ENCODE results near the gene IL18R1. TPM values are rescaled to one million over a fixed set of nuclear protein-coding genes. Genes with fewer than 3 reads are reported as not detected.
A peak's percentile ranks its signal among the peaks of the same experiment; 100 is the strongest.

Gene IL18R1
- total RNA-seq, 1 donor from 2014 or later: 5.3 TPM

GRCh38 chr2:102385522-102385921, 29.9 kb downstream of the IL18R1 start:
- Histone ChIP-seq H3K4me3 (ENCODE audit: low read depth, low read length) (no peak overlapping the region), H3K27me3 (ENCODE audit: control insufficient read depth, insufficient read depth, low read length) (no peaks in the 10 kb centered on the region), H3K36me3 (ENCODE audit: control insufficient read depth, insufficient read depth, low read length) (no peaks in the 10 kb centered on the region)
- peak; percentile 56 for DNase-seq (ENCODE audit: low read depth)
- TF ChIP-seq, protein P1, sequence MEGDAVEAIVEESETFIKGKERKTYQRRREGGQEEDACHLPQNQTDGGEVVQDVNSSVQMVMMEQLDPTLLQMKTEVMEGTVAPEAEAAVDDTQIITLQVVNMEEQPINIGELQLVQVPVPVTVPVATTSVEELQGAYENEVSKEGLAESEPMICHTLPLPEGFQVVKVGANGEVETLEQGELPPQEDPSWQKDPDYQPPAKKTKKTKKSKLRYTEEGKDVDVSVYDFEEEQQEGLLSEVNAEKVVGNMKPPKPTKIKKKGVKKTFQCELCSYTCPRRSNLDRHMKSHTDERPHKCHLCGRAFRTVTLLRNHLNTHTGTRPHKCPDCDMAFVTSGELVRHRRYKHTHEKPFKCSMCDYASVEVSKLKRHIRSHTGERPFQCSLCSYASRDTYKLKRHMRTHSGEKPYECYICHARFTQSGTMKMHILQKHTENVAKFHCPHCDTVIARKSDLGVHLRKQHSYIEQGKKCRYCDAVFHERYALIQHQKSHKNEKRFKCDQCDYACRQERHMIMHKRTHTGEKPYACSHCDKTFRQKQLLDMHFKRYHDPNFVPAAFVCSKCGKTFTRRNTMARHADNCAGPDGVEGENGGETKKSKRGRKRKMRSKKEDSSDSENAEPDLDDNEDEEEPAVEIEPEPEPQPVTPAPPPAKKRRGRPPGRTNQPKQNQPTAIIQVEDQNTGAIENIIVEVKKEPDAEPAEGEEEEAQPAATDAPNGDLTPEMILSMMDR (IDR thresholded peaks at IDR 0.05; ENCODE audit: insufficient read depth, low read length, severe bottlenecking): no peak
- no peak for FAIRE-seq

DNA sequence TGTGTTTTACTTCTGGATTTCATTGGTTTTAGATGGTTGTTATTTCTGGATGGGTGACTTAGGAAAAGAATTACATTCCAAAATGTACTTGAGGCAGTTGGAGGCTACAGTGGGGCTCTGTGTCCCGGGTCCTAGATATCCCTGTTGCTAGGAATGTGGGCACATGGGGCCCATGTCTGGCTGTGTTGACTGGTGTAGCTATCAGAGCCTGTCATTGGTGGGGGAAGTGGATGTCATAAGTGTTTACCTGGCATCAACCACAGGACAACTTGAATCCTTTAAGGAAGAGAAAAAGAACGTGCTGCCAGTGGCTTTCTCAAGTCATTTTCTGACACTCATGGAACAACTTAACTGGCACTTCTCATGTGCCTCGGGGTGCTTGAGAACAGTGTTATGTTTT, 30.4 kb downstream of the IL18R1 start:
- no peaks in the 10 kb centered on the region for H3K36me3 ChIP-seq (ENCODE audit: control insufficient read depth, insufficient read depth, low read length)

GRCh38 chr2:102386867-102387541, 31.4 kb downstream of the IL18R1 start:
- DNase-seq (ENCODE audit: low read depth) (no peak), FAIRE-seq (no peak)
- H3K4me3 ChIP-seq (ENCODE audit: low read depth, low read length): no peak overlapping the region
- no peaks in the 10 kb centered on the region for H3K36me3 ChIP-seq (ENCODE audit: control insufficient read depth, insufficient read depth, low read length)
- no peaks in the 10 kb centered on the region for H3K27me3 ChIP-seq (ENCODE audit: control insufficient read depth, insufficient read depth, low read length)
- TF ChIP-seq, protein P1 (IDR thresholded peaks at IDR 0.05; ENCODE audit: insufficient read depth, low read length, severe bottlenecking): no peak

More for the DNA sequence above, 30.4 kb downstream of the IL18R1 start:
- FAIRE-seq: no peak
- DNase-seq (ENCODE audit: low read depth): no peak
- Histone ChIP-seq H3K4me3 (ENCODE audit: low read depth, low read length) (no peak overlapping the region), H3K27me3 (ENCODE audit: control insufficient read depth, insufficient read depth, low read length) (no peaks in the 10 kb centered on the region)
- TF ChIP-seq, protein P1 (IDR thresholded peaks at IDR 0.05; ENCODE audit: insufficient read depth, low read length, severe bottlenecking): no peak

- DNase-seq (ENCODE audit: low read depth): no peak
- Histone ChIP-seq H3K36me3 (ENCODE audit: control insufficient read depth, insufficient read depth, low read length) (no peaks in the 10 kb centered on the region), H3K27me3 (ENCODE audit: control insufficient read depth, insufficient read depth, low read length) (no peaks in the 10 kb centered on the region), H3K4me3 (ENCODE audit: low read depth, low read length) (no peak overlapping the region)
- TF ChIP-seq, protein P1 (IDR thresholded peaks at IDR 0.05; ENCODE audit: insufficient read depth, low read length, severe bottlenecking): no peak
- FAIRE-seq: peak; percentile 79
Observed at GRCh38 chr2:102387763-102388546, 32.4 kb downstream of the IL18R1 start.

- TF ChIP-seq, protein P1 (IDR thresholded peaks at IDR 0.05; ENCODE audit: insufficient read depth, low read length, severe bottlenecking): no peak
- Histone ChIP-seq H3K36me3 (ENCODE audit: control insufficient read depth, insufficient read depth, low read length) (no peaks in the 10 kb centered on the region), H3K27me3 (ENCODE audit: control insufficient read depth, insufficient read depth, low read length) (no peaks in the 10 kb centered on the region), H3K4me3 (ENCODE audit: low read depth, low read length) (no peak overlapping the region)
- DNase-seq (ENCODE audit: low read depth): no peak
- FAIRE-seq: no peak
Observed at GRCh38 chr2:102391565-102391964, 36.0 kb downstream of the IL18R1 start.

Measured in bronchial epithelial cell (primary cell).